Fibroblast of lung (primary cell): ENCODE data around the gene CELF2. TPM values are rescaled to one million over a fixed set of nuclear protein-coding genes. Genes with fewer than 3 reads are reported as not detected.

Experiments used
- DNase-seq, 2 donors: peaks; one replicate each; pipeline versions ENCODE4 v3.0.0 to v3.0.0-alpha.2; 2010; ENCODE audit warnings: low read depth in 2 of 2
- H2AFZ ChIP-seq: 2 replicates; pipeline ENCODE4 v1.5.1; 2012; ENCODE audit warnings: low read length, control low read depth, inconsistent platforms
- H3K27ac ChIP-seq: 2 replicates; pipeline ENCODE4 v1.5.1; 2011; ENCODE audit warnings: low read length, control low read depth; ENCODE audit not compliant: insufficient read depth
- H3K27me3 ChIP-seq: 2 replicates; pipeline ENCODE4 v1.5.1; 2011; ENCODE audit warnings: mild to moderate bottlenecking, low read length; ENCODE audit not compliant: control insufficient read depth, insufficient read depth
- H3K36me3 ChIP-seq: 2 replicates; pipeline ENCODE4 v1.5.1; 2011; ENCODE audit warnings: low read length; ENCODE audit not compliant: control insufficient read depth, insufficient read depth
- H3K4me1 ChIP-seq: 2 replicates; pipeline ENCODE4 v1.5.1; 2011; ENCODE audit warnings: low read length; ENCODE audit not compliant: control insufficient read depth, insufficient read depth; ENCODE audit errors: extremely low read depth
- H3K4me2 ChIP-seq: 2 replicates; pipeline ENCODE4 v1.5.1; 2011; ENCODE audit warnings: low read length, control low read depth; ENCODE audit not compliant: insufficient read depth; ENCODE audit errors: extremely low read depth
- H3K4me3 ChIP-seq, 4 experiments: fragments of 200-600 bp in 1 of 4; sonication (generic) in 1 of 4; replicated peaks in 1 of 4; 2 replicates each; pipeline ENCODE4 v1.5.1; 2011 to 2016; ENCODE audit warnings: low read length in 4 of 4, low read depth in 3 of 4, mild to moderate bottlenecking in 3 of 4, control low read depth in 2 of 4, inconsistent platforms in 1 of 4, mixed read lengths in 1 of 4; ENCODE audit not compliant: insufficient read depth in 1 of 4; ENCODE audit errors: control extremely low read depth in 1 of 4
- H3K79me2 ChIP-seq: 2 replicates; pipeline ENCODE4 v1.5.1; 2012; ENCODE audit warnings: mild to moderate bottlenecking, low read length, inconsistent platforms; ENCODE audit not compliant: control insufficient read depth, insufficient read depth
- H3K9ac ChIP-seq: 2 replicates; pipeline ENCODE4 v1.5.1; 2011; ENCODE audit warnings: mild to moderate bottlenecking, low read length, control low read depth; ENCODE audit not compliant: insufficient read depth
- H3K9me3 ChIP-seq: 2 replicates; pipeline ENCODE4 v1.5.1; 2012; ENCODE audit warnings: low read depth, low read length; ENCODE audit not compliant: control insufficient read depth, insufficient read depth
- H4K20me1 ChIP-seq: 2 replicates; pipeline ENCODE4 v1.5.1; 2011; ENCODE audit warnings: low read length; ENCODE audit not compliant: control insufficient read depth, insufficient read depth; ENCODE audit errors: extremely low read depth
- CTCF ChIP-seq, 2 donors: IDR thresholded peaks in 1 of 2; conservative IDR thresholded peaks in 1 of 2; 1 replicate in 1 of 2; 2 replicates in 1 of 2; pipeline ENCODE4 v1.5.1; 2011 to 2012; ENCODE audit warnings: low read length in 2 of 2, control low read depth in 1 of 2, inconsistent platforms in 1 of 2, low read depth in 1 of 2, mild to moderate bottlenecking in 1 of 2
- EZH2 ChIP-seq: IDR thresholded peaks from 2 replicates; pipeline ENCODE4 v1.5.1; 2012; ENCODE audit warnings: low read length, control low read depth, mild to moderate bottlenecking; ENCODE audit errors: missing control alignments
- polyA plus RNA-seq, 2 donors: library from polyadenylated mRNA; depleted of rRNA in 1 of 2; stranded (reverse) in 1 of 2; unstranded in 1 of 2; fragments of >200 nt; gene quantifications; 2 replicates each; pipeline ENCODE4 v1.2.1, GENCODE V29; 2011 to 2012; ENCODE audit warnings: missing spikeins in 1 of 2
- total RNA-seq: library from RNA; depleted of rRNA; stranded (reverse); fragments of >200 nt; gene quantifications from 2 replicates; pipeline ENCODE4 v1.2.1, GENCODE V29; 2014

The CELF2 gene
- total and polyA plus RNA-seq, 2 donors (not counting 1 experiment from before 2014, with no cell fraction given): 16.9 to 25.1 TPM

GRCh38 chr10:11293332-11293731 lies 275.7 kb downstream of the CELF2 start:
- Histone ChIP-seq H4K20me1 (no peaks in the 10 kb centered on the region), H3K4me1 (no peaks in the 10 kb centered on the region), H3K9me3 (no peaks in the 10 kb centered on the region), H2AFZ (no peak overlapping the region), H3K79me2 (no peaks in the 10 kb centered on the region), H3K9ac (no peak overlapping the region), H3K4me3 (no peak overlapping the region), H3K36me3 (no peaks in the 10 kb centered on the region), H3K27ac (no peak overlapping the region), H3K27me3 (no peaks in the 10 kb centered on the region), H3K4me2 (no peak overlapping the region)
- DNase-seq: no peak
- TF ChIP-seq CTCF (conservative IDR thresholded peaks at IDR 0.05 in 1 of 2, IDR thresholded peaks at IDR 0.05 in 1 of 2; ENCODE audit: low read depth in 1 of 2, low read length in 2 of 2) (no peak), EZH2 (no peak)

GRCh38 chr10:11294831-11295450 lies 277.3 kb downstream of the CELF2 start:
- H3K27ac ChIP-seq: no peak overlapping the region
- no peak overlapping the region for H3K9ac ChIP-seq
- H3K4me1 ChIP-seq: no peaks in the 10 kb centered on the region
- H4K20me1 ChIP-seq: no peaks in the 10 kb centered on the region
- no peaks in the 10 kb centered on the region for H3K9me3 ChIP-seq
- H3K27me3 ChIP-seq: no peaks in the 10 kb centered on the region
- no peaks in the 10 kb centered on the region for H3K79me2 ChIP-seq
- H3K36me3 ChIP-seq: no peaks in the 10 kb centered on the region
- no peak overlapping the region for H3K4me3 ChIP-seq
- no peak overlapping the region for H2AFZ ChIP-seq
- DNase-seq: no peak
- H3K4me2 ChIP-seq: no peak overlapping the region
- no peak for TF ChIP-seq CTCF (conservative IDR thresholded peaks at IDR 0.05 in 1 of 2, IDR thresholded peaks at IDR 0.05 in 1 of 2; ENCODE audit: low read depth in 1 of 2, low read length in 2 of 2)
- TF ChIP-seq EZH2: no peak

GRCh38 chr10:11295492-11295891 lies 277.8 kb downstream of the CELF2 start:
- no peaks in the 10 kb centered on the region for H3K9me3 ChIP-seq
- H3K27me3 ChIP-seq: no peaks in the 10 kb centered on the region
- H3K27ac ChIP-seq: no peak overlapping the region
- no peak overlapping the region for H3K9ac ChIP-seq
- no peaks in the 10 kb centered on the region for H3K4me1 ChIP-seq
- no peaks in the 10 kb centered on the region for H3K79me2 ChIP-seq
- no peak overlapping the region for H3K4me2 ChIP-seq
- TF ChIP-seq EZH2 (no peak), CTCF (conservative IDR thresholded peaks at IDR 0.05 in 1 of 2, IDR thresholded peaks at IDR 0.05 in 1 of 2; ENCODE audit: low read depth in 1 of 2, low read length in 2 of 2) (no peak)
- no peak for DNase-seq
- H4K20me1 ChIP-seq: no peaks in the 10 kb centered on the region
- no peaks in the 10 kb centered on the region for H3K36me3 ChIP-seq
- H2AFZ ChIP-seq: no peak overlapping the region
- H3K4me3 ChIP-seq: no peak overlapping the region
